Caki2 (cell line): ENCODE results near the gene PCARE. TPM values are rescaled to one million over a fixed set of nuclear protein-coding genes. Genes with fewer than 3 reads are reported as not detected.

Source experiments
- DNase-seq: peaks from one replicate; pipeline ENCODE4 v3.0.0-alpha.2; 2015; ENCODE audit warnings: low read depth
- in situ Hi-C: cut with HindIII; loops from 2 replicates; pipeline ENCODE4 v1.10.0; 2016; ENCODE audit warnings: low sequenced_read_pairs, low pct_unique_long_range_greater_than_20kb, mixed read lengths
- total RNA-seq: library from RNA; depleted of rRNA; stranded (reverse); fragments of >200 nt; shearing (Covaris generic); gene quantifications from 2 replicates; pipeline ENCODE4 v1.2.3, GENCODE V29; 2014; ENCODE audit warnings: low replicate concordance; rRNA removed

Gene PCARE
- total RNA-seq, 1 experiment from 2014 or later: not detected

DNA sequence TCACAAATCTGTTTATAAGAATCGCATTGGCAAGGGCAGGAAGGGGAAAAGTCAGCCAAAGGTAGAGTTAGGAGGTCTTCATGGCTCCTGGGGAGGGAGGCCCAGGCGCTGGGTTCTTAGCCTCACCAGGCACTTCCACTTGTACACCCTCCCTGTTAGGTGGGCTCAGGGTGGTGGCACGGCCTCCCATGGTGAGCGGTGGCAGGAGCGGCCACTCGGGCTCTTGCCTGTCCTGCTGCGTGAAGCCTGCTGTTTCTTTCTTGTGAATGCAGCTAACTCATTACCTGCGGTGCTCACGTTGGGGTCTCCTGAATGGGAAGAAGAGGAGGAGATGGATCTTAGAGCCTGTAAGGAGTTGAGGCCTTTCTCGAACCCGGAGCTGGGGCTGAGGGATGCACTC lies 52.4 kb downstream of the PCARE start:
- in situ Hi-C loops: no loop called here
- DNase-seq: no peak

DNA sequence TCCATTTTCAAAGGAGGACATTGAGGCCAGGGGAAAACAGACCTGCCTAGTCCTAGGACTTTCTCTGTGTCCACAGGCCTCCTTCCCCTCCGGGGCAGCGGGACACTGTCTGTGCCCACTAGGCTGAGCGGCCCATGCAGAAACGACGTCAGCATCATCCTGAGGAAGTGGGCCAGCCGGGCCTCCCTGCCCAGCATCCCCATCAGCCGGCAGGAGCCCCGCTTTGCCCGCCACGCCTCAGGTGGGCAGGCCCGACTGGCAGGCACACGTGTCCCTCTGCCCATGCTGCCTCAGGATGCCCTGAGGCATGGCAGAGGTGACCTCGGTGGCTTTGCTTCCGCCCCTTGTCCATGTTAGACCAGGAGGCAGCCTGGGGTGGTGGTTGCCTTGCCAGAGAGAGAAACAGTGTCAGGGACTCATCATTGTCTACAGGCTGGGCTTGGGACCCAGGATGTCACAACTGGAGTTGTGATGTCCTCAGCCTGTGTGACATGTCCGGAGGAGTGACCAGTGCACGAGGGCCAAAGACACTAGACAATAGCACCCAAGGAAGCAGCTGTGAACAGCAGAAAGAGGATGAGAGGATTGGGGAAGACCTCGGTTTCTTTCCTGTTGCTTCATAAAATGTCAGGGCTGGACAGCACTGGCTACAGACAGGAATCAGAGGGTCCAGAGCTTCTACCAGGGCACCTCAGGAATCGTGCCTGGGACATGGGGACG lies 56.4 kb downstream of the PCARE start:
- in situ Hi-C loops: no loop called here
- no peak for DNase-seq

DNA sequence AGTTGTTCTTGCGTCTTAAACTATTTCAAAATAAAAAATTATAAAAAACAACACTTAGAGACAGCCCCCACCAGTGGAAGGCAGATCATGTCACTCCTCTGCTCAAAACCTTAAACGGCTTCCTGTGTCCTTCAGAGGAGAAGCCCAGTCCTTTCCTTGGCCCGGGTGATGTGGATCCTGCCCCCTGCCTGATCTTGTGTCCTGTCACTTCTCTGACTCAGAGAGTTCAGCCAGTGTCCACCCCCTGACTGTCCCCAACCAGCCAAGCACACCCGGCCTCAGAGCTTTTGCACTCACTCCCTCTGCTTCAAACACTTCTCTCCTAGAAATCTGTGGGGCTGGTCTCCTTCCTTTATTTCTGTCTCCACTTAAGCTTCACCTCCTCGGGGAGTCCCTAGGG lies 57.8 kb downstream of the PCARE start:
- DNase-seq: no peak
- in situ Hi-C loops: no loop called here

DNA sequence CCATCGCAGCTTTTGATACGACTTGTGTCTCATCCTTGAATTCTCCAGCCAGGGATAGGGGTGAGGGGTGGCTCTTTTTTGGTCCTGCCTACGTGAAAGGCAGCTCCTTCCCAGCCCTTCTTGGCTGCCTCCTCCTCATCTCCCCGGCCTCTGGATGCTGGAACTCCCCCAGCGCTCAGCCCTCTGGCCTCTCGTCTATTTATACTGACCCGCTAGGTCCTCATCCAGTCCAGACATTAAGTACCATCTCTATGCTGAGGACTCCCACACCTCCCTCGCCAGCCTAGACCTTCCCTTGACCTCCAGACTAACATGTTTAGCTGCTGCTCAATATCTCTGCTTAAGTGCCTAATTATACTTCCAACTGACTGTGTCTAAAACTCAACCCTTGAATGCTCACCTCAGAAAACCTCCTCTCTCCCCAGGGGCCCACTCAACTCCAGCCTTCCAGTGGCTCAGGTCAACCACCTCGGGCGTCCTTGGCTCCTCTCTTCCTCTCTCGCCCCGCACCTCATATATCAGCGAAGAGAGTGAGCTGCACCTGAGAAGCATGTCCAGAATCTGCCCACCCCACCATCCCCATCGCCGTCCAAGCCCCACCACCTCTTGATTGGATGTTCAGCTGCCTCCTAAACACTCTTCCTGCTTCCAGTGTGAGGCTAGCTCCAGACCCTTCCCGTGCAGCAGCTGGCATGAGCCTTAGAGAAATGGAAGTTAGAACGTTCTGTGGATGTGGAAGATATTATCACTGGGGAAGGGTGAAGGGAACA lies 58.4 kb downstream of the PCARE start:
- in situ Hi-C loops: no loop called here

DNA sequence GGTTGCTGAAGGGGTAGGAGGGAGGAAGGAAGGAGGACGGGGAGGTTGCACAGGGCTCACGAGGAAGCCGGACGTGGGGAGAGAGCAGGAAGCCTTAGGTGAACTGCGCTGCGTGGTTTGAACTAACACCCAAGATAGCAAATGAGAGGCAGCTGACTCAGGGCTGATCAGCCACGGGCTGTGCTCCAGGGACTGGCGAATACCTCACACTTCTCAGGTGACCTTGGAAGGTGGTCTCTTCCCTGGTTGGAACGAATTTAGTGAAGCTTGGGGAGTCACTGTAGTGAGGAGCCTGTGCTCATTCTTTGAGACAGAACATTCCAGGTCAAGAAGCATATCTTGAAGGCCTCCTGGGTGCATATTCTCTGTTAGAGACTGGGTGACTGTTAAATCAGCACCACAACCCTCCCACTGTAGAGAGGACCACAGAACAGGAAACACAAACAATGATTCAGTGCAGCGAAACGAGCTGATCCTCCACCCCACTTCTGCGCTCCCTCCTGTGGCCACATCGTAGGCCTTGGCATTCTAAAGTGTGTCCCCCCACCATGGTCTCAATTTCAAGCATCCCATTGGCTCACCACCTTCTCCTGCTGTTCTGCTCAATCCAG lies 59.4 kb downstream of the PCARE start:
- in situ Hi-C loops: no loop called here
- no peak for DNase-seq

More for the DNA sequence above, 58.4 kb downstream of the PCARE start:
- DNase-seq: no peak

DNA sequence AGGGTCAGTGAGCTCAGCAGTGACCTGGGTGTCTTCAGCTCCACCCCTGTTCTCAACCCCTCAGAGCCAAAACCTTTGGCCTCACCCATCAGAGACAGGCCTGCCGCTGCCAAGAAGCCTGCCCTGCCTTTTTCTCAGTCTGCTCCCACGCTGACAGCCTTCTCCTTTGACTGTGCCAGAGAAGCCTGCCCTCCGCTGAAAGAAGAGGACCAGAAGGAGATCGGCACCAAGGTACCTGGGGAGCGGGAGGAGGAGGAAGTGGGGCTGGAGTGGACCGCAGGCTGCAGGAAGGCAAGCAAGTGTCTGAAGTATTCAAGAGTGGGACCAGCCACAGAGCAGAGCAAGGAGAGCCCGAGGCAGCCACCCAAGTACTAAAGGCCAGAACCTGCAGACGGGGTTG lies 60.0 kb downstream of the PCARE start:
- DNase-seq: no peak
- in situ Hi-C loops: no loop called here

DNA sequence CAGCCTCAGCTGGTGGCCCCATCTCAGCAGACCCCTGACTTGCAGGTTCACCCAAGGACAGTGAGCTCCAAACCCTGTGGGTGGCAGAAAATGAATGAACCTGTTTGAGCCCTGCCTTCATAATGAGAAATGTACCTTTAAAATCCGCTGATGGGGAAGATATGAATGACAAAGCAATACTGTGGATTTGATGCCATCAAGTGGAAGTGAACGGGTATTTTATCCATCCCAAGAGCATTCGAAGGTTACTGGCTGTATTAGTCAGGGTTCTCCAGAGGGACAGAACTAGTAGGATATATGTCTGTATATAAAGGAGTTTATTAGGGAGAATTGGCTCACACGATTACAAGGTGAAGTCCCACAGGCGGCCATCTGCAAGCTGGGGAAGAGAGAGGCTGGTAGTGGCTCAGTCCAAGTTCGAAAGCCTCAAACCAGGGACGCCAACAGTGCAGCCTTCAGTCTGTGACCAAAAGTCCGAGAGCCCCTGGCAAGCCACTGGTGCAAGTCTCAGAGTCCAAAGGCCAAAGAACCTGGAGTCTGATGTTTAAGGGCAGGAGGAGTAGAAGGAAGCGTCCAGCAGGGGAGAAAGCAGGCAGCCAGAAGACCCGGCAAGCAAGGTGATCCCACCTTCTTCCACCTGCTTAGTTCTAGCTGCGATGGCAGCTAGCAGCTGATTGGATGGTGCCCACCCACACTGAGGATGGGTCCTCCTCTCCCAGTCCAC lies 61.1 kb downstream of the PCARE start:
- in situ Hi-C loops: no loop called here
- no peak for DNase-seq

DNA sequence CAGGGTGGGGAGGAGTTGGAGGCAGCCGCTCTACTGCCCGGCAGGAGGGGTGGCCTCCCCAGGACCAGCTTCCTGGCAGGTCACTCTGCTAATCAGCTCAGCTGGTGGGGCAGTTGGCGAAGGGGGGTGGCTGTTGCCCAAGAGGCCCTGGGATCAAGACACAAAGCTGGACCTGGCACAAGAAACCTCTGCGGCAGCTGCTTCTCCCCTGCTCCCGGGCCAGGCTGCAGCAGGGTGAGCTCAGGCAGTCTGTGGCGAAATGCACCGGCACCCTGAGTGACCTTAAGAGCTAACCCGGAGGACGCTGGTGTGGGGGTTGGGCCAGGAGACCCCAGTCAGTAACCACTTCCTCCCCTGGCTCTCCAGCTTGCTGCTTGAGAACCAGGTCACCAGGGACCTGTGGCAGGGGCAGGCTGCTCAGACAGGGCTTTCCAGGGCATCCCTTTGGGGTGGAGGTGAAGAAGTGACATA lies 62.1 kb downstream of the PCARE start:
- DNase-seq: no peak
- in situ Hi-C loops: no loop called here

Other genes with a start within 250 kb of the PCARE start
- gene TRMT61B, start 204.2 kb downstream of the PCARE start, total RNA-seq: 19.7 and 23.1 TPM in 2 replicates
- 53.8 and 69.9 TPM in 2 replicates for gene WDR43, start 179.9 kb downstream of the PCARE start, total RNA-seq
- not detected in 2 replicates for gene TOGARAM2, start 93.2 kb downstream of the PCARE start, total RNA-seq
- 33.8 and 41.3 TPM in 2 replicates for gene CLIP4, start 40.9 kb upstream of the PCARE start, total RNA-seq